ENCODE results near the gene NEDD4L.
A peak's percentile ranks its signal among the peaks of the same experiment; 100 is the strongest.

The NEDD4L gene

GRCh38 chr18:58300867-58301266 is 256.8 kb downstream of the NEDD4L start:
- DNase-seq = no peak

DNA sequence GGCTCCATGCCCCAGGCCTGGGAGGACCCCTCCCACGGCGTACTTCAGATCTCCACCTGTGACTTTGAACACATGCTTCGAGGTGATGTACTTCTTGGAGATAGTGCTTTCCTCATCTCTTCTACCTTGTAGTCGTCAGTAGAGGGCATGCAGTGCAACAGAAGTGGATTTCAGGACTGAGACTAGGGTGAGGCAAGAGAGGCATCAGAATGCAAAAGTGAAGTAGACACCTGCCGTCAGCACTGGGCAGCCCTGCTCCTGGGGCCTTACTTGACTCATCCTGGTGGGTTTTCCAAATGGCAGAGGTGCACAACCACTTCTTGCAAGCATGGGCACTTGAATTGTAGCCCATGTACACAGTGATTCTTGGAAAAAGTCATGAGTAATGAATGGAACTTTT is 258.8 kb downstream of the NEDD4L start:
- peak in 1 of 2 experiments; percentile 23 for DNase-seq

DNA sequence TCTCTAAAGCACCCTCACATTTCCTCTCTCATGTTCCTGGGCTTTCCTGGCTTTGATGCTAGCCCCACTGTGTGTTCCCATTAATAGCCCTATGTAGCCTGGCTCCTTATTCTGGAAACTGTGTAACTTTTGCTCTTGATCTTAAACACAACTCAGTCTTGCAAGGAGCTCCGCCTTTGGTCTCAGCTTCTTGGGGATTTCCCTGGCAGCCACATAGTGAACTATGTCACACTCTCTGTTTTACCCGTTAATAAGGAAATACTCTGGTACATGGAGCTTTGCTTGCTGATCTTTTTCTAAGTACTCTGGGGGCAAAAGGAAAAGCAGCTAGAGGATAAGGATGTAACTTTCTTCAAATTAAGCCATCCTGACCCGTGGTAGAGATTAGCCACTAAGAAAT is 259.3 kb downstream of the NEDD4L start:
- DNase-seq = peak; percentile 34 to 51

DNA sequence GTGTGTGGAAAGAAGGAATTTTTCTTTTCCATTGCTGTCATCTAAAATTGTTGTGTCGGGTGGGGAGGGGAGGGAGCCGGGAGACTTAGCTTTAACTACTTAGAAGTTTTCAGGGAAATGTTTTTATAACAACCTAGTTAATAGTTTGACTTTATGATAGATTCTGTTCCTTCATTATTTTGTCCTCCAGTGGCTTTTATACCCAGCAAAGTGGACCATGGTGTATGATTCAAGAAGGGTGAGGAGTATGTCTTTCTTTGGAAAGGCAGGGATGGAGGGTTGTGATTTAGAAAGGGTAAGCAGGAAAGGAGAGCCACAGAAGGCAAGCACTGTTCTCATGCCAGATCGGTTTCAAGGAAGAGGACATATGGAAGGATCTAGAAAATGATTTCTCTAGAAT is 261.8 kb downstream of the NEDD4L start:
- DNase-seq = no peak

DNA sequence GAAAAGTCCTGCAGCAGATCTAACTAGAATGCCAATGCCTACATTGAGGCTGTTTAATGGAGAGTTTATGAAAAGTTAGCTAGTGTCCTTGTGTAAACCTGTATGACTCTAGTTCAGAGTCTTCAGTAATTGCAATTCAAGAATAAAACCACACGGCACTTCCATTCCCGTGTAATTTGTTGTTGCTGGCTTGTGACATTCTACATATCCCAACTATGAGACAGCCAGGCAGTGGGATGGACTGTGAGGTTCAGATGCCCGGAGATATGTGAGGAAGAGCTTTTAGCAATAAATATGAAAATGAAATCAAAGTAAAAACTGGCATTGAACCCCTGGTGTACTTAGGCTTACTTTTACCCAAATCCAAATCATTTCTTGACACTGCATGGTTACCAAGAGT is 263.4 kb downstream of the NEDD4L start:
- no peak for DNase-seq

- DNase-seq = no peak
Observed at GRCh38 chr18:58308463-58308862, 264.4 kb downstream of the NEDD4L start.

GRCh38 chr18:58309099-58309498 is 265.1 kb downstream of the NEDD4L start:
- no peak for DNase-seq

GRCh38 chr18:58309610-58310239 is 265.7 kb downstream of the NEDD4L start:
- no peak for DNase-seq

- peak; percentile 43 to 58 for DNase-seq
Observed at GRCh38 chr18:58310517-58310916, 266.5 kb downstream of the NEDD4L start.

- DNase-seq = no peak
Observed at GRCh38 chr18:58311390-58311789, 267.4 kb downstream of the NEDD4L start.

DNA sequence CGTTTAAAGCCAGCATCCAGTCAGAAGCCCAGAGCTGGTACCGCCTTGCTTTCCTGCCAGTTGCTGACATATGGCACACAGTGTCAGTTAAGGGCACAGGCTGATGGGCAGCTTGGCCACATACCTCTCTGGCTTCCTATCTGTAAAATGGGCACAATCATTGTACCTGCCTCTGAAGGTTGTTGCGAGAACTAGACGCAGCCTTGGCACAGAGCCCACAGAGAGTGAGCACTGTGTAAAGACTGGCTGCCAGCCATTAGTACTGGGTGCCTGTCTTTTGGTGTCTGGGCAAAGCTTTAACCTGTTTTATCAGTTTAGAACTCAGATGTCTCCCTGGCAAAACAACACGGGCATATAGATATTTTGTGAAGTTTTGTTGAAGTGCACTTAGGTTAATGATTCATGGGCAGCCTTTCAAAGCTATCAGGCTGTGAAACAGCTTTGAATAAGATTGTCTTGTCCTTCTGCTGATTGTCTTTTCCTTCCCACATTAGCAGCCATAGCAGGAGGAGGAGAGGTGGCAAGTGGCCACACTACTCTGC is 269.5 kb downstream of the NEDD4L start:
- DNase-seq = no peak

DNA sequence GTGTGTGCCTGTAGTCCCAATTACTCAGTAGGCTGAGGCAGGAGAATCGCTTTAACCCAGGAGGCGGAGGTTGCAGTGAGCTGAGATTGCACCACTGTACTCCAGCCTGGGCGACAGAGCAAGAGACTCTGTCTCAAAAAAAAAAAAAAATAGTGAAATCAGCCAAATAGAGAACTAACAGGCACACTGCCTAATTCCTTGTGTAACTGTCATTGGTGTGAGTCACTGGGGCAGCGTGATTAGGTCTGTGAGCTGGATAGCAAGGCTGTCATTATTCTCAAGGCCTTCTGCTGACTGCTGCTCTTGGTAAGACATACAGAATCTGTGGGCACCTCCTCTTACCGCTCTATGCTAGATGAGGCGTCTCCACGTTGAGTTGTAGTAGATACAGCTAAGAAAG is 270.3 kb downstream of the NEDD4L start:
- no peak for DNase-seq

GRCh38 chr18:58315041-58315440 is 271.0 kb downstream of the NEDD4L start:
- DNase-seq = no peak

DNA sequence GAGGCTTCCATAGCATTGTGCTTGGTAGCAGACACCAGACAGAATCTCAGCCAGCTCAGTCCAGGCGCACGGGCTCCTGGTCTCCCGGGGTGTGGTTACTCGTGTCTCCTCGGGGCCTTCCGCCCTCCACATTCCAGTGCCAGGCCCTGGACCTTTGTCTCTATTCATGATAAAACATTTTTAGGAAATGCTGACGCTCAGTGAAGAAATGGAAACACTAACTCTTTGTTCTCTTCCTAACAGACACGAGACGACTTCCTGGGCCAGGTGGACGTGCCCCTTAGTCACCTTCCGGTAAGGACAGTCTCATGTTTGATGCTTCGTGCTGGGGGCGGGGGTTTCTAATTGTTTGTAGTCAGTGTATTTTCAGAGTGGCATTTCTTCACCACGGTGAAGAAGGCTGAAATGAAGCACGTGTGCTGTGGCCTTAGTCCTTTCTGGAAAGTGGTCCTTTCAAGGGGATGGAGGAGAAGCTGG is 271.8 kb downstream of the NEDD4L start:
- no peak for DNase-seq

DNA sequence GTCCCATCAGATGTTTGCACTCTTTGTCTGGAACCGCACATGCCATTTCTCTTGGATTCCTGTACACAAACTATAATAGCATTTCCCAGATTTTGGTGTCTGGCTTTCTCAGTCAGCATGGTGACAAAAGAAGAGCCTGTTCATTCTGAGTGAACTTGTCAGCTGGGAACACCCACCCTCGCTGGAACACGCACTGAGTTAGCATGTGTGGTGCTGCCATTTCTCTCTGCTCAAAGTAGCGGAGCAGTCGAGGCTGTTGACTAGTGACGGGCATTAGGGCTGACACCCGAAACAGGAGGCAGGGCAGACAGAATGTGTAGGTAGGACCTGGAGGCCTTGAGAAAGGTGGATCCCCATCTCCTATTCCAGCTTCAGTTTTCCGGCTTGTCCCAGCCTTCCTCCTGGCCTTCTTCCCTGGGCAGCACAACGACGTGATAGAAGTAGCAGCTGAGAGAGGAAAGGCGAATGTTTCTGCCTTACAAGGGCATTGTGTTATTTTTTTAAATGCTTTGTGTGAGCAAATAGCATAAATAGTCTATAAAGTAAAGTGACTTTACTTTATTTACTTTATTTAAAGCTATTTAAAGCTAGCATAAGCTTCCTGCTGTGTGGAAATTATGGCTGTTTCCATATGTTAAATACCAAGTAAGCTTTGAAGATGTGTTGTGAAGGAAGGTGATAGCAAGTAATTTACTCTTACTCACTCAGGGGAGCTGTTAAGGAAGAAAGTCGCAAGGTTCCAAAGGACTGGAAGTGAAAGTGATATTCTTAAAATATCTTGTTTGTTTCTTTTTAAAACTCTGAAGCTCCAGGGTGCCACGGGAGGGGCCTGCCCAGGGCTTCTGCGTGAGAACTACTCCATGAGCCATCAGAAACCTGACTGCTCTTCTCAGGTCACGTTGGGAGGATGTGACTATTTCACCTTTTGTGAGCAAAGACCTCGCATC is 272.6 kb downstream of the NEDD4L start:
- no peak for DNase-seq

DNA sequence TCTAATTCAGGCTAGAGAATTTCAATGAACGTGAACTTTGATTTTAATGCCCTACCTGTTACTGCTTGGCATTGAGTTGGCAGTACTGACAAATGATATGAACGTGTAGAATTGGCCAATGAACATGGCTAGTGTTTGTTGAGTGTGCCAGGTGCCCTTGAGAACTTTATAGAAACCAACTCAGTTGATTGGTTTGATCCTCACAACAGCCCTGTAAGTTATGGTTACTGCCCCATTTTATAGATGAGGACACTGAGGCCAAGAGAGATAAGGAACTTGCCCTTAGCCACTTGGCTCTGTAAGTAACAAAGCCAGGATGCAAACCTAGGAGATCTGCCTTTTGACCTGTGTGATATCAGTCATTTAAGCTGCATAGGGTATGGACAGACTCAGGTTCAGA is 275.7 kb downstream of the NEDD4L start:
- no peak for DNase-seq

- no peak for DNase-seq
Observed at GRCh38 chr18:58320907-58321561, 277.0 kb downstream of the NEDD4L start.

- peak; percentile 56 to 63 for DNase-seq
Observed at GRCh38 chr18:58321986-58322385, 278.0 kb downstream of the NEDD4L start.

GRCh38 chr18:58322464-58322863 is 278.4 kb downstream of the NEDD4L start:
- no peak for DNase-seq

GRCh38 chr18:58323866-58324762 is 280.1 kb downstream of the NEDD4L start:
- DNase-seq = no peak

DNA sequence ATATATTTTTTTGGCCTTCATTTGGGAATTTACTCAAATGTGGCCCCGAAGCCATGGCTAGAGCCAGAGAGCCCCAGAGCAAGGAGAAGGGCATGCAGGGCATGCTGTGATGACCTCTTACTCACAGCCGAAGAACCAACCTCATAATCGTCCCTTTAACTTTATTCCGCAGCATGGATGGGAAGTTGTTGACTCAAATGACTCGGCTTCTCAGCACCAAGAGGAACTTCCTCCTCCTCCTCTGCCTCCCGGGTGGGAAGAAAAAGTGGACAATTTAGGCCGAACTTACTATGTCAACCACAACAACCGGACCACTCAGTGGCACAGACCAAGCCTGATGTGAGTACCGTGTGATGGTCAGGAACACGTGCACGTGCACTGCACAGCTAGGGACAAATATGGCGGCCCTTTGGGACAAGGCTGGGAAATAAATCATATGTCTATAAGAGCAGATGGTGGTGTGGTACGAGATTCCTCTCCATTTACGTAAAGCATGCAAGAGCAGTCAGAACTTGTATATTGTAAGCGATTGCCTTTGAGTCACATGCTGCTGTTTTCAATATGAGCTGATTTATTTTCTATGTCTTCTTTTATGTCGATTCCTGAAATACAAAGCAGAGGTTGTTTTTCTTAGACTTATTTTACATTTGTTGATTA is 280.9 kb downstream of the NEDD4L start:
- no peak for DNase-seq

DNA sequence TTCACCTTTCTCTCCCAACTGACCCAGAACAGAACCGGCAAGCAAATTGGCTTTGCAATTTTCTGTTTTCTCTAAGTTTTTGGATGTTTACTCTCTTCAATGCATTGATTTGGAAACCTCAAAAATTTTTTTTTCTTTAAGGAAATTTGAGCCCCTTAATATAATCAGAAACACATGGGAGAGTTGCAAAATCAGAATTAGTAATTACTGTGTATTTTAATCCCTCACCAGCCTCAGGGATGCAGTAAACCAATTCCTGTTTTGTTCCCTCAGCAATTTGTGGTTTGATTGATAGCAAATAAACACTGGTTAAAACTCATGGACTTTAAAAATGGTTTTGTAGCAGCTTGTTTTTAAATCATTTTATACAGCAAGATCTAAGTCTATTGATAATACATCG is 281.5 kb downstream of the NEDD4L start:
- DNase-seq = no peak

All from activated CD4-positive, alpha-beta T cell treated with anti-CD3 and anti-CD28 coated beads, Interleukin-2, amount 50 U/mL, for 48 hours (primary cell).